NCI-H82 (cell line): ENCODE data around the gene CEP83.
"Not testable (repeated sequence)": the region's sequence is repeated elsewhere in the genome, so short reads cannot be mapped to it uniquely, and the experiment has no call there.

ENCODE experiments used
- DNase-seq: peaks from one replicate; lab custom pipeline; 2025; lab: John Stamatoyannopoulos, UW

CEP83 gene

DNA sequence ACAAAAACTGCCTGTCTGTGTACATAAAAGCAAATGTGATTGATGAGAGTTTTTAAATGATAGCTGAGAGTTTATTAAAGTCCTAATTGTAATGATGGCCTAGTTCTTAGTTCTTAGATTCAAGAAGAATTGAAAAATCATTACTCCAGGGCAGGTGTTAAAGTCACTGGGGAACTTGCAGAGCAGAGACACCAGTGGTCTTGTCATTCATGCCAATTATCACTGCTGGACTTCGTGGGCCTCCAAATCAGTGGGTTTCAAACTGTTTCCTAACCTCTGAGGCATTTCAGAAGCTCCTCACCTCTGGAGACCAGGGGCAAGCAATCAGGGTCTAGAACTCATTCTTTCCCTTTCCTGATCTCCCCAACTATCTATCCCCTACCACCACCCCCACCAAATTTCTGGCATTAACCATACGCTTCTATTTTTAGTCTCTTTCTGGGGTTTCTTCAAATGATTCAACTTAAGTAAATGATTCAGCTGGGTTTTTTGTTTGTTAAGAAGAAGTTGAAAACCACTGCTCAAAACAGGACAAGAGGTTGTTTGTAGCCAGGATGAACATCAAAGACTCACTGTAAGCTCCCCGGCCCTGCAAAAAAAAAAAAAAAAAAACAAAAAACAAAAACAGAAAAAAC, 80.1 kb downstream of the CEP83 start:
- no peak for DNase-seq

DNA sequence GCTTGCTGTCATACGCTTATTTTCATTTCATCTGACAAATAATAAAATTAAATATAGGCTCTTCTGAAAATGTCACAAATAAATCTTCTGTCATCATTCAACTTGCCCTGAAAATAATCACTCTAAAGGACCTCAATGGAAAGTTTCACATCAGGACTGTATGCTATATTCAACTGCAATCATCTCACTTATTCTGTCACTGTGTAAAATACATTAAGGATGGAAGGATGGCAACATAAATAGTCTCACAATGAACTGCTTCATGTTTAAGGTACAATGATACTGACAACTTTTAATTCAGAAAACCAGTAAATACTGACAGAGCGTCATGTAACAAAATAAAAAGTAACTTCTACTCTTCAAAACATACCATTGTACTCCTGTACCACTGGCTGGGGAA, 82.1 kb downstream of the CEP83 start:
- no peak for DNase-seq

DNA sequence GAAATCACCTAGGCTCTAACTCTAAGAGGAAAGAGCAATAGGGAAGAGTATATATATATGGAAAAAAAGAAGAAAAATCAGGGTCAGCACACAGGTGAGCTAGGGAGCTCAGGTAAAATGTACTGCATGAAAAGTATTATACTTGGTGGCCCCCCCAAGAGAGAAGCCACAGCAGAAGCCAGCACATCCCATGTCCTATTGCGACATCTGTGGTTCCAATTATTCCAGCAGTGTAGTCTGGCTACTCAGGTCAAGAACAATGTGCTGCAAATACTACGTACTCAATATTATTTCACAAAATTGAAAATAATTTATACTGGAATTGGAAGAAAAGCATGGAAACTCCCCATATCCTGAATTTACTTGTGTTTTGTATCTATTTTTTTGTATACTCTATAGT, 85.5 kb downstream of the CEP83 start:
- DNase-seq, result peak; percentile 71

DNA sequence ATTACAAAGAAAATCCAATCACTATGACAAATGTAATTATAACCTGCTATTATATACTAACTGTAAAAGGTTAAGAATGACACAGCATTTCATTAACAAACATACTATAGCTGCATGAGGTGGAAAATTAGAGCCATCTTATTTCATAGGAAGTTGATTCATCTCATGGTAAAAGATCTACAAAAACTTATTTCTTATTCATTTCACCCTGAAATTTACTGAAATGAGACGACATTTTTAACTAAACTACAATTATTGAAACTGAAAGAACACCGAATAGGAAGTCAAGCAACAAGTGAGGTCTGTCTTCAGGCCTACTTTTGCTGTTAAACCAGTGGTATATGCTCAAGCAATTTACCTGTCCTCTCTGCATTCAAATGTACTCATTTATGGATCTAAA, 87.2 kb downstream of the CEP83 start:
- DNase-seq, result no peak

DNA sequence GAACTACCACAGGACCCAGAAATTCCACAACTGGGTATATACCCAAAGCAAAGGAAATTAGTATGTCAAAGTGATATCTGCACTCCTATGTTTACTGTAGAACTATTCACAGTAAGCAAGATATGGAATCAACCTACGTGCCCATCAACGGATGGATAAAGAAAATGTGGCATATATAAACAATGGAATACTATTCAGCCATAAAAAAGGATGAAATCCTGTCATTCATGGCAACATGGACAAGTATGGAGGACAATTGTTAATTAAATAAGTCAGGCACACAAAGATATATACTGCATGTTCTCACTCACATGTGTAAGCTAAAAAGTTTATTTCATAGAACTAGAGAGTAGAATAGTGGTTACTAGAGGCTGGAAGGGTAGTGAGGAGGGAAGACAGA, 97.0 kb downstream of the CEP83 start:
- no peak for DNase-seq

DNA sequence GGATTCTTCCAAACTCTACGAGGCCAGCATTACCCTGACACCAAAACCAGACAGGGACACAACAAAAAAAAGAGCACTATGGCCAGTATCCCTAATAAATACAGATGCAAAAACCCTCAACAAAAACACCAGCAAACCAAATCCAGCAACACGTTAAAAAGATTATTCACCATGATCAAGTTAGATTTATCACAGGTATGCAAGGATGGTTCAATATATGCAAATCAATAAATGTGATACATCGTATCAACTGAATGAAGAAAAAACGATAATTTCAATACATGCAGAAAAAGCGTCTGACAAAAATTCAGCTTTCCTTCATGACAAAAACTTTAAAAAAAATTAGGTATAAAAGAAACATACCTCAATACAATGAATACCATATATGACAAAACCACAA, 99.9 kb downstream of the CEP83 start:
- no peak for DNase-seq

DNA sequence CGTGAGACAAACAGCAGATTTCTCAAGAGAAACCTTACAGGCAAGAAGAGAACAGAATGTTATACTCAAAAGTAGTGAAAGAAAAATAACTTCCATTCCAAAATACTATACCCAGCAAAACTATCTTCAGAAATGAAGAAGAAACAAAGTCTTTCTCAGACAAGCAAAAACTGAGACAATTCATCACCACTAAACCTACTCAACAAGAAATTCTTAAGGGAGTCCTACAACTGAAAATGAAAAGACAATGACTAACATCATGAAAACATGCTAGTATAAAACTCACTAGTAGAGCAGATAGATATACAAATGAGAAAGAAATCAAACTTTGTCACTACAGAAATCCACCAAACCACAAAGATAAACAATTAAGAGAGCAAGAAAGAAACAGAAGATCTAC, 106.5 kb downstream of the CEP83 start:
- DNase-seq, result no peak

DNA sequence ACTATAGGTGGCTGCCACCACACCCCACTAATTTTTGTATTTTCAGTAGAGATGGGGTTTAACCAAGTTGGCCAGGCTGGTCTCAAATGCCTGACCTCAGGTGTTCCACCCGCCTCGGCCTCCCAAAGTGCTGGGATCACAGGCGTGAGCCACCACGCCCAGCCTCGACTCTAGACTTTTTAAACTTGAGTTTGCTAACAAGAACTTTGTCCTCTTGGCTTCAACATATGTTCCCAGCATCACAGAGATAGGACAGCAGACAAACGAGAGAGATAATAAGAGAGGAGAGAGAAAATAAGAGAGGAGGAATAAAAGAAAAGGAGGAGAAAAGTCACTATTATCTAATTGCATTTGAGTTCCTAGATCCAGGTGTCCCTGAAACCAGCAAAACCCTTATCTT, 119.1 kb downstream of the CEP83 start:
- no peak for DNase-seq

DNA sequence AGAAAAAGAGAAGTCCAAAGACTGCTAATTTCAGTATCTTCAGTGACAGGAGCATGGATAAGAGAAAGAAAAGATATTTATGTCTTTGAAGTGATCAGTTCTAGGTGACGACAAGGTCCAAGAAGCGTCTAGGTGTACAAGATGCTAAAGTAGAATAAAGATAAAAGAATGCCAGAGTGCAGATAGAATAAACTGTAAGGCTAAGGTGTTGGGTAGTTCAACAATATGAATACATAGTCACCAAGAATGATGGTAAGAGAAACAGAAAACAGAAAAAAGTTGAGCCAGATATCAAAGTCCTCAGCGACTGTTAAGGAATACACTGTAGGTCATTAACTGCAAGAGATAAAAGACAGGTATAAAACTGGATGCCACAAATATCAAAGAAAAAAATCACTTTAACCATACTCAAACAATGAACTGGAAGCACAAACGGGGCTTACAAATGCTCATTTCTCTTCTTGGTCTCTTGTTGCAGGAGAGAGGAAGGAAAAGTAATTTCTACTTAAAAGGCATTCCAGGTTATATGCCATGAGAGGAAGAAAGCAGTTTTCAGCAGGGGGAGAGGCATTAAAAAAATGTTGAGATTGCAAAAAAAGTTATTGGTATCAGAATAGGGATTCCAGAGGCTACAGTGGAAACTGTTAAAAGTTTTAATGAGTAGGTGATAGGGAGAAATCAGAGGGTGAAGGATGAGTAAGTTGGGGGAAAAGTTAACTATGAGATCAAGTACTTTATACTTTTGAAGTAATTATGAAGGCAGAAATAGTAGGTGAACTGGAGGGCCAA, 121.5 kb downstream of the CEP83 start:
- DNase-seq, result no peak

DNA sequence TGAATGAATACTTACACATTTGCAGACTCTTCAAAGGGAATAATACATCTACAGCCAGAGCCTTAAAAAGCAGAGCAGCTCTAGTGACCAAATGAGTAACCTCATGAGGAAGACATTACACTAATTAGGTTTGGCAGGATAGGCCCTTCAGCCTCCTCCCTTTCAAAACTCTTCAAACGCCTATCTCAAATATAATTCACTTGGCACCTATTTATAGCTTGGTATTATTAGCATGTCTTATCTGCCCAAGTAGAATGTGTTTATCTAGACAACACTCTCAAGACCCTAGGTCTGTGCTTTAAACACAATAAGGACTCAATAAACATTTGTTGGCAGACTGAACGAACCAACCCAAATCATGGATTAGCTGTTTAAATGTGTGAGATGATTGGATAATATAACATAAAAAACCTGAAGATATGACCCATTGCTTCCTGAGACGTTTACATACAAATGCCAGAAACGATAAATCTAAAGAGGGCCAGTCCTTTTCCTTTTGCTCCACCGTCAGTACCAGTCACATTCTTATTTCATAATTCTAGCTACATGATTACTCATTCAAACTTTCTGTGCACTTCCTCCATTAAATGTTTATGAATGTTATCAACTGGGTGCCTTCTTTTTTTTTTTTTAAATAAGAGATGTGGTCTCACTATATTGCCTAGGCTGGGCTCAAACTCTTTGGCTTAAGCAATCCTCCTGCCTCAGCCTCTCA, 123.3 kb downstream of the CEP83 start:
- DNase-seq, result no peak

DNA sequence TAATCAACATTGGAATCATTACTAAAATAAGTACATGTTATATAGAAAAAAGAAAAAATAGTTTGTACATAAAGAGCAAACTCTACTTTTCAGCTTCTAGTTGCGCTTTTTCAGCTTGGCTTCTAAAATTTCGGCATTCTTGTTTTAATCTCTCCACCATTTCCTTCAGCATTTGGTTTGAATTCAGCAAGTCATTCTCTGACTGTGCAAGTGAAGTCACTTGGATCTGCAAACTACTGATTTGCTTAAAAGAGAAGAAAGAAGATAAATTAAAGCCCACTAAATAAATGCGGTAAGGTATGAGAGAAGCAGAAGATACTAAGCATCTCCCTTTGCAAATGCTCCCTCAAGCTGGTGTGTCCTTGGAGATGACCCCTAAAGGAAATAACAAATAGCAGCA, 126.3 kb downstream of the CEP83 start:
- DNase-seq, result no peak

DNA sequence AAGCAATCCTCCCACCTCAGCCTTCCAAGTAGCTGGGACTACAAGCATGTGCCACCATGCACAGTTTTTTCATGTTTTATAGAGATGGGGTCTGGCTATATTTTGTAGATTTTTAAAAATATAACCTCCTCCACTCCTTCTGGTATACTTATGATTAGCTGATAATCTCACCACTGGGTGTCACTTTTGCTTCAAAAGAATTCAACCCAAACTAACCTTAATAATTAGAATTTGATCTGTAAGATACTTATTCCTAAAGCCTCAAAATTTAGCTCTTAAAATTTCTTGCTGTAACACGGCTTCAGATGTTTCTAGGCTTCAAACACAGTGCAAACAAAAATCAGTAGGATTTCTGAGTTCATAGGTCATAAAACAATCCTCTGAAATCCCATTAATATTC, 130.3 kb downstream of the CEP83 start:
- DNase-seq, result no peak

DNA sequence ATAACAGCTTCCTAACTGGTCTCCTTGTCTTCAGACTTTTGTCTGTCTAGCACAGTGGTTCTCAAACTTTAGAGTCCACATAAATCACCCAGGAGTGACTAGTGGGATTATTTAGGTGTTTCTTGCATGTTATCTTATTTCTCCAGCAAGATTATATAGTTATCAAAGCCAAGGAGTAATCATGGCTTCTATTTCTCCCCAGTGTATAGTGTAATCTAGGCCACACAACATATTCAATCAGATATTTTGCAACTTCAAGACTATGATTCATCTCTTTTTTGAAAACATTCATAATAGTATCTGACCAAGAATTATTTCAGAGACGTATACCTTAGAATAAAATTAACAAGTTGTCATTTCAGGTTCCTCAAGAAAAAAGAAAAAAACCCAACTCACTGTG, 131.9 kb downstream of the CEP83 start:
- no peak for DNase-seq

DNA sequence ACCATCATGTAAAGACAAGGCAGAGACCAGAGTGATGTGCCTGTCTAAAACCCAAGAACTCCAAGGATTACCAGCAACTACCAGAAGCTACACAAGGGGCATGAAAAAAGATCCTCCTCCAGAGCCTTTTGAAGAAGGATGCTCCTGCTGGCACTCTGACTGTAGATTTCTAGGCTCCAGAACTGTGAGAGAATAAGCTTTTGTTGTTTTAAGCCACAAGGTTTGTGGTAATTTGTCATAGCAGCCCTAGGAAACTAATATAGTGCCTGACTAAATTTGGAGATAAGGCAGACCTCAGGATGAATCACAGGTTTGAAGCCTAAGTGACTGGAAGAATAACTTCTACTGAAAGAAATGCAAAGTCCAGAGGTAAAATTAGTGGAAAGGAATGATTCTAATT, 132.9 kb downstream of the CEP83 start:
- no peak for DNase-seq

DNA sequence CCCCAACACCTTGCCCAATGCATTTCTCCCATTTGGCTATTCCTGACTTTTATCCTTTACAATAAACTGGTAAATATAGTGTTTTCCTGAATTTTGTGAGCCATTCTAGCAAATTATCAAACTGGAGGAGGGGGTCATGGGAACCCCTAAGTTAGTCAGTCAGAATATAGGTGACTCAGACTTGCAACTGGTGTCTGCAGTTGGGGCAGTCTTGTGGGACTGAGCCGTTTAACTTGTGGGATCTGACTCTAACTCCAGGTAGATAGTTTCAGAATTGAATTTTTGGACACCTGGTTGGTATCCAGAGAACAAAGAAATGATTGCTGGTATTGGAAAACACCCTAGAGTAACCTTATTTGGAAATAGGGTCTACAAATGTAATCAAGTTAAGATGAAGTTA, 133.4 kb downstream of the CEP83 start:
- DNase-seq, result no peak

DNA sequence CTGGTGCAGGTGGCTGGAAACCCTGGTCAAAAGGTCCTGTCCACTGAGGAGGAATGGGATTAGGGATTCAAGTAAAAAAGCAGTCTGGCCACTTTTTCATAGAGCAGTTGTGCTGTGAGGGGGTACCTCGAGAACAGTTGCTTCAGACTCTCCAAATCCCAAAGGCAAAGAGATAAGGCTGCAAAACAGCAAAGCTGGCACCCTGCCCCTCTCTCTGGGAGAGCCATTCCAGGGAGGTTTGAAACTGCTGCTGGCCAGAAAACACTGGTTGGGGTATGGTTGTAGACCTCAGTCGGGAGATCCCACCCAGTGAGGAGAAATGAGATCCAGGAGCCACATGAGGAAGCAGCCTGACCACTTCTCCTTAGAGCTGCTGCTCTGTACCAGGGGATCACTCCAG, 137.3 kb downstream of the CEP83 start:
- no peak for DNase-seq

DNA sequence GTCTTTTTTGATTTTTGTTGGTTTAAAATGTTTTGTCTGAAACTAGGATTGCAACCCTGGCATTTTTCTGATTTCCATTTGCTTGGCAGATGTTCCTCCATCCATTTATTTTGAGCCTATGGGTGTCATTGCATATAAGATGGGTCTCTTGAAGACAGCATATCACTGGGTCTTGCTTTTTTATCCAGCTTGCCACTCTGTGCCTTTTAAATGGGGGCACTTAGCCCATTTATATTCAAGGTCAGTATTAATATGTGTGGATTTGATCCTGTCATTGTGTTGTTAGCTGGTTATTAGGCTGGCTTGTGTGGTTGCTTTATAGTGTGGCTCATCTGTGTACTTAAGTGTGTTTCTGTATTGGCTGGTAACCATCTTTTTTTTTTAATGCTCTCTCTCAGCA, 139.6 kb downstream of the CEP83 start:
- DNase-seq, result no peak

DNA sequence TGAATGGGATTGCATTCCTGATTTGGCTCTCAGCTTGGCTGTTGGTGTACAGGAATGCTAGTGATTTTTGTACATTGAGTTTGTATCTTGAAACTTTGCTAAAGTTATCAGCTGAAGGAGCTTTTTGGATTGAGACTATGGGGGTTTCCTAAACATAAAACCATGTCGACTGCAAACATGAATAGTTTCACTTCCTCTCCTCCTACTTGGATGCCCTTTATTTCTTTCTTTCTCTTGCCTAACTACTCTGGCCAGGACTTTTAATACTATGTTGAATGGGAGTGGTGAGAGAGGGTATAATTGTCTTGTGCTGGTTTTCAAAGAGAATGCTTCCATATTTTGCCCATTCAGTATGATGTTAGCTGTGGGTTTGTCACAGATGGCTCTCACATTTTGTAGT, 141.5 kb downstream of the CEP83 start:
- DNase-seq, result no peak

DNA sequence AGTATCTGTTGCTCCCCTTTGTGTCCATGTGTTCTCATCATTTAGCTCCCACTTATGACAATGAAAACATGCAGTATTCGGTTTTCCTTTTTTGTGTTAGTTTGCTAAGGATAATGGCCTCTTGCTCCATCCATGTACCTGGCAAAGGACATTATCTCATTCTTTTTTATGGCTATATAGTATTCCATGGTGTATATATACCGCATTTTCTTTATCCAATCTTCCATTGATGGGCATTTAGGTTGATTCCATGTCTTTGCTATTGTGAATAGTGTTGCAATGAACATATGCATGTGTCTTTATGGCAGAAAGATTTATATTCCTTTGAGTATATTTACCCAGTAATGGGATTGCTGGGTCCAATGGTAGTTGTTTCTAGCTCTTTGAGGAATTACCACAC, 143.1 kb downstream of the CEP83 start:
- not testable (repeated sequence) for DNase-seq

DNA sequence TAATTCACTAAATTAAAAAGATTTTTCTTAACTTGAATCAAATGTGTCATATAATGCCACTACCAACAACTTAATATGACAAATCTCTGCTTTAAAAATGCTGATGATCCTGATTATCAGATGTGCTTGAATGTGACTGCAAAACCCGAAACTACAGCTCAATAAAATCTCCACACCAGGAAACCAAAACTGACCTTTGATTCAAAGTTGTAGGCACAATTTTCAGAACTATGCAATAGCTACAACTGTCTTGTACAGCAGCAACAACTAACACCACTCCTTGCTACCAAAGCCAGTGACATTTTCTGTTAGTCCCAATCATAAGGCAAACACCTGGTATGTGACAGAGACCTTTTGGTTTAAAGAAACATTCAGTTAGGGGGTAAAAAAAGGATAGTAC, 147.3 kb downstream of the CEP83 start:
- no peak for DNase-seq

DNA sequence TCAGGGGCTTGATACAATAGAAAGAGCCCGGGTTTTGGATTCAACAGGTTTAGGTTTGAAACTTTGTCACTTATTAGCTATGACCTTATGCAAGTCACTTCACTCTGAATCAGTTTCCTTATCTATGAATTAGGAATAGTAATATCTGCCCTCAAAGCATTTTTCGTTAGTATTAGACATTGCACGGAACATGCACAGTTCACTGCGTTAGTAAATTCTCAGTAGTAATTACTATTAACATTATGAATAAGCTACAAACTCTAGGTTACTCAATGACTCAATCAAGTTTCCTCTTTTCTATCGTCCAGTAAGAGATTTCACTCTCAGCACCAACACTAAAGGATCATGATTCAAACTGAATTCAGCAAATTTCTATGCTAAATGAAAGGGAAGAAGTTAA, 150.3 kb downstream of the CEP83 start:
- DNase-seq, result no peak

DNA sequence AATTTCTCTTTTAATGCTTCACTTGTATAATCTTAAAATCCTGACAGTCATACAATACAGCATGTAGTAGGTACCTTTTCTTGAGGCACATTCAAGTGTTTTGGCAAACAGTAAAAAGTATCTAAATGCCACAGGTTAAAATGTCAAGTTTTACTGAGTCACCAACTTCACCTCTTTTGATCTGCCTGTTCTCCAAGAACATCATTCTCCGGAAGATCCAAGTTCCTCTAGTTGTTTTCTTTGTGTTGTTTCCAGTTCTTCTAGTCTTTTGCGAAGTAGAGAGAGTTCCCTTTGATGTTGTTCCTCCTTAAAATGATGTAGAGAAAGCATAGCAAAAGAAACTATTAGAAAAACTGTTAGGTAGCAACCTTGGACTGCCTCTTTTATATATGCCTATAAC, 151.1 kb downstream of the CEP83 start:
- no peak for DNase-seq
